Measurements from ENCODE around the gene RECK. TPM values are rescaled to one million over a fixed set of nuclear protein-coding genes. Genes with fewer than 3 reads are reported as not detected.

Gene RECK
- total RNA-seq, 1 experiment from 2014 or later, result 10.3 TPM

GRCh38 chr9:36045610-36046009 is 8.9 kb downstream of the RECK start:
- no peaks in the 10 kb centered on the region for H3K27me3 Mint-ChIP-seq (ENCODE audit: low read depth)
- Histone ChIP-seq H2AK5ac (ENCODE audit: insufficient read length, low read length) (no peak overlapping the region), H3K9me3 (ENCODE audit: control insufficient read depth, low read depth, low read length) (no peaks in the 10 kb centered on the region), H3K23ac (ENCODE audit: insufficient read length, low read depth, low read length) (no peak overlapping the region), H3K18ac (ENCODE audit: insufficient read length, low read depth, low read length) (no peak overlapping the region), H3K9ac (ENCODE audit: extremely low read depth, insufficient read length, low read length) (no peak overlapping the region), H4K8ac (replicated peaks; ENCODE audit: insufficient read length, low read depth, low read length) (no peak overlapping the region), H2BK5ac (ENCODE audit: insufficient read length, low read length) (no peak overlapping the region), H3K27me3 (ENCODE audit: insufficient read depth, low read length) (no peaks in the 10 kb centered on the region), H3K4me1 (ENCODE audit: insufficient read depth, low read length) (peaks cover 9% of the 10 kb centered on the region), H4K91ac (ENCODE audit: insufficient read length, low read depth, low read length) (no peak overlapping the region), H3T11ph (ENCODE audit: low read length) (no peak overlapping the region), H3K27ac (ENCODE audit: insufficient read length, low read depth, low read length) (no peak overlapping the region), H2AFZ (ENCODE audit: low read length) (no peak overlapping the region), H3K14ac (ENCODE audit: insufficient read depth, low read length) (no peak overlapping the region), H3K4ac (ENCODE audit: low read depth, low read length) (no peak overlapping the region), H2BK15ac (ENCODE audit: low read depth, low read length) (no peak overlapping the region), H3K4me2 (ENCODE audit: insufficient read depth, insufficient read length, low read length) (no peak overlapping the region), H2BK120ac (ENCODE audit: low read depth, low read length, poor library complexity, severe bottlenecking) (no peak overlapping the region), H2BK12ac (ENCODE audit: insufficient read length, low read depth, low read length) (no peak overlapping the region), H3K79me2 (ENCODE audit: insufficient read depth, low read length) (peaks cover 3% of the 10 kb centered on the region; the same call in 1 of the 2 replicates), H3K23me2 (ENCODE audit: insufficient read length, low read depth, low read length, poor library complexity, severe bottlenecking) (no peaks in the 10 kb centered on the region), H3K56ac (ENCODE audit: insufficient read length, low read depth, low read length) (no peak overlapping the region), H3K79me1 (ENCODE audit: insufficient read depth, low read depth, low read length, poor library complexity, severe bottlenecking) (peaks cover 3% of the 10 kb centered on the region), H2BK20ac (ENCODE audit: low read depth, low read length, poor library complexity, severe bottlenecking) (no peak overlapping the region), H4K20me1 (ENCODE audit: control insufficient read depth, insufficient read depth, insufficient read length) (no peaks in the 10 kb centered on the region), H4K5ac (ENCODE audit: insufficient read length, low read depth, low read length) (no peak overlapping the region)
- H3K27ac Mint-ChIP-seq, result no peak overlapping the region
- H3K4me1 Mint-ChIP-seq, result peaks cover 21 to 23% of the 10 kb centered on the region in 2 experiments
- no CpG with 5 or more reads among the region's 2 CpGs for WGBS (ENCODE audit: extremely low coverage, insufficient read length, low lambda C conversion rate)
- no peak for DNase-seq
- no peak overlapping the region for H3K4me3 Mint-ChIP-seq
- peaks cover 0 to 4% (median 0%) of the 10 kb centered on the region in 3 experiments; a peak in 1 of 7 replicates for H3K36me3 Mint-ChIP-seq (ENCODE audit: insufficient read depth in 1 of 3, low read depth in 3 of 3)
- H3K9me3 Mint-ChIP-seq, result no peaks in the 10 kb centered on the region
- TF ChIP-seq CTCF (conservative IDR thresholded peaks at IDR 0.05), result no peak

Data from H9 (cell line).